Measurements from ENCODE around the gene IGSF9B. TPM values are rescaled to one million over a fixed set of nuclear protein-coding genes. Genes with fewer than 3 reads are reported as not detected.

Gene IGSF9B
- polyA plus RNA-seq, 1 donor (not counting 4 experiments of a cell fraction or from before 2014, with no cell fraction given): 0.66 TPM

GRCh38 chr11:133907216-133907615, 49.6 kb downstream of the IGSF9B start:
- H2AFZ ChIP-seq (ENCODE audit: control insufficient read depth, low read length): no peak overlapping the region
- dilution Hi-C loops (cut with MboI; ENCODE audit: extremely low pct_ligation_motif_present, low sequenced_read_pairs): no loop called here
- no peaks in the 10 kb centered on the region for H3K9me1 ChIP-seq (ENCODE audit: control insufficient read depth, extremely low read depth, insufficient read depth, low read length)
- no peaks in the 10 kb centered on the region for H4K20me1 ChIP-seq (ENCODE audit: control insufficient read depth, extremely low read depth, insufficient read depth, low read length)
- TF ChIP-seq CTCF (optimal IDR thresholded peaks at IDR 0.05 in 1 of 3, IDR thresholded peaks at IDR 0.05 in 1 of 3, conservative IDR thresholded peaks at IDR 0.05 in 1 of 3; ENCODE audit: extremely low read depth in 1 of 3, insufficient read depth in 2 of 3, low read length in 3 of 3) (no peak), EZH2 (IDR thresholded peaks at IDR 0.05; ENCODE audit: low read length) (no peak)
- H3K4me3 ChIP-seq (ENCODE audit: control insufficient read depth in 2 of 3, extremely low read depth in 1 of 3, insufficient read depth in 2 of 3, low read depth in 1 of 3, low read length in 3 of 3): no peak overlapping the region
- H3K9me3 ChIP-seq (ENCODE audit: control insufficient read depth, low read depth, low read length): no peaks in the 10 kb centered on the region
- no peaks in the 10 kb centered on the region for H3K27me3 ChIP-seq (ENCODE audit: control insufficient read depth, extremely low read depth, insufficient read depth, low read length)
- H3K9ac ChIP-seq (ENCODE audit: control insufficient read depth, extremely low read depth, insufficient read depth, low read length): no peak overlapping the region
- FAIRE-seq: no peak
- no peak for DNase-seq (ENCODE audit: low read depth, low spot score)
- no peaks in the 10 kb centered on the region for H3K79me2 ChIP-seq (ENCODE audit: control insufficient read depth, insufficient read depth, low read length)
- H3K4me2 ChIP-seq (ENCODE audit: control insufficient read depth, extremely low read depth, insufficient read depth, low read depth, low read length): no peak overlapping the region
- no peaks in the 10 kb centered on the region for H3K4me1 ChIP-seq (ENCODE audit: control insufficient read depth, extremely low read depth, insufficient read depth, low read length)
- no peak overlapping the region for H3K27ac ChIP-seq (ENCODE audit: control insufficient read depth, insufficient read depth, low read length)
- no peaks in the 10 kb centered on the region for H3K36me3 ChIP-seq (ENCODE audit: control insufficient read depth in 2 of 2, extremely low read depth in 1 of 2, insufficient read depth in 2 of 2, low read length in 2 of 2)

GRCh38 chr11:133906746-133907145, 50.0 kb downstream of the IGSF9B start:
- no peaks in the 10 kb centered on the region for H3K27me3 ChIP-seq (ENCODE audit: control insufficient read depth, extremely low read depth, insufficient read depth, low read length)
- dilution Hi-C loops (cut with MboI; ENCODE audit: extremely low pct_ligation_motif_present, low sequenced_read_pairs): no loop called here

More at GRCh38 chr11:133906746-133907145, 50.0 kb downstream of the IGSF9B start:
- H4K20me1 ChIP-seq (ENCODE audit: control insufficient read depth, extremely low read depth, insufficient read depth, low read length): no peaks in the 10 kb centered on the region
- H3K4me1 ChIP-seq (ENCODE audit: control insufficient read depth, extremely low read depth, insufficient read depth, low read length): no peaks in the 10 kb centered on the region
- H3K4me3 ChIP-seq (ENCODE audit: control insufficient read depth in 2 of 3, extremely low read depth in 1 of 3, insufficient read depth in 2 of 3, low read depth in 1 of 3, low read length in 3 of 3): no peak overlapping the region
- H2AFZ ChIP-seq (ENCODE audit: control insufficient read depth, low read length): no peak overlapping the region
- no peak for FAIRE-seq
- DNase-seq (ENCODE audit: low read depth, low spot score): no peak
- H3K4me2 ChIP-seq (ENCODE audit: control insufficient read depth, extremely low read depth, insufficient read depth, low read depth, low read length): no peak overlapping the region
- H3K79me2 ChIP-seq (ENCODE audit: control insufficient read depth, insufficient read depth, low read length): no peaks in the 10 kb centered on the region
- no peaks in the 10 kb centered on the region for H3K36me3 ChIP-seq (ENCODE audit: control insufficient read depth in 2 of 2, extremely low read depth in 1 of 2, insufficient read depth in 2 of 2, low read length in 2 of 2)
- no peak overlapping the region for H3K9ac ChIP-seq (ENCODE audit: control insufficient read depth, extremely low read depth, insufficient read depth, low read length)
- H3K27ac ChIP-seq (ENCODE audit: control insufficient read depth, insufficient read depth, low read length): no peak overlapping the region
- no peaks in the 10 kb centered on the region for H3K9me1 ChIP-seq (ENCODE audit: control insufficient read depth, extremely low read depth, insufficient read depth, low read length)
- no peaks in the 10 kb centered on the region for H3K9me3 ChIP-seq (ENCODE audit: control insufficient read depth, low read depth, low read length)
- TF ChIP-seq CTCF (optimal IDR thresholded peaks at IDR 0.05 in 1 of 3, IDR thresholded peaks at IDR 0.05 in 1 of 3, conservative IDR thresholded peaks at IDR 0.05 in 1 of 3; ENCODE audit: extremely low read depth in 1 of 3, insufficient read depth in 2 of 3, low read length in 3 of 3) (no peak), EZH2 (IDR thresholded peaks at IDR 0.05; ENCODE audit: low read length) (no peak)

Data from keratinocyte (primary cell).